K562 (cell line): ENCODE measurements around the gene ISG20.

Experiments
- MXI1 ChIP-seq: IDR thresholded peaks from 2 replicates; pipeline ENCODE4 v1.6.1; 2011; ENCODE audit warnings: low read depth, mild to moderate bottlenecking, improper control_type of control experiment, low read length
- MYC ChIP-seq, 2 experiments: fragments of 250-450 bp in 1 of 2; sonication (Bioruptor Pico) in 1 of 2; IDR thresholded peaks; 2 replicates each; pipeline versions ENCODE4 v1.5.1 to v1.6.1; 2012 to 2021; ENCODE audit warnings: low read depth in 2 of 2, borderline replicate concordance in 1 of 2, improper control_type of control experiment in 1 of 2, low read length in 1 of 2, mild to moderate bottlenecking in 1 of 2, moderate library complexity in 1 of 2
- SP1 ChIP-seq: sonication (generic); formaldehyde crosslinking; IDR thresholded peaks from 2 replicates; pipeline ENCODE4 v1.8.1; 2022; ENCODE audit warnings: mild to moderate bottlenecking, missing genetic modification reagents
- TF ChIP-seq, protein P1 (sequence below): sonication (generic); formaldehyde crosslinking; IDR thresholded peaks from 2 replicates; pipeline ENCODE4 v1.8.1; 2023; ENCODE audit warnings: mild to moderate bottlenecking, missing genetic modification reagents

DNA sequence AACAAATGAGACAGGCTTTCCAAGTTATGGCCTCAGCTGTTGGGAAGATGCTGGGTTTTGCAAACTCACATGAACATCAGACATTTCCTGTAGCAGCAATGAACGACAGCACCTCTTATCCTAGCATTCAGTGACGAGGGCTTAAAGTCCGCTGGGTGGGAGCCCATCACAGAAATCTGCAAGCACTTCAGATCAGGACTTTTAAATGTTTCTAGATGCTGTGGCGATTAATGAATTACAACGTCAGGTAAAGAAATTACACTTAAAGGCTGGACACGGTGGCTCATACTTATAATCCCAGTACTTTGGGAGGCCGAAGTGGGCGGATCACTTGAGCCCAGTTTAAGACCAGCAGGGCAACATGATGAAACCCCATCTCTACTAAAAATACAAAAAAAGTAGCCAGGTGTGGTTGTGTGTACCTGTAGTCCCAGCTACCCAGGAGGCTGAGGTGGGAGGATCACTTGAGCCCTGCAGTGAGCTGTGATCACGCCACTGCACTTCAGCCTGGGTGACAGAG lies 13.8 kb upstream of the ISG20 start:
- no peak for TF ChIP-seq SP1 (CRISPR knock-in tag)
- TF ChIP-seq, protein P1, sequence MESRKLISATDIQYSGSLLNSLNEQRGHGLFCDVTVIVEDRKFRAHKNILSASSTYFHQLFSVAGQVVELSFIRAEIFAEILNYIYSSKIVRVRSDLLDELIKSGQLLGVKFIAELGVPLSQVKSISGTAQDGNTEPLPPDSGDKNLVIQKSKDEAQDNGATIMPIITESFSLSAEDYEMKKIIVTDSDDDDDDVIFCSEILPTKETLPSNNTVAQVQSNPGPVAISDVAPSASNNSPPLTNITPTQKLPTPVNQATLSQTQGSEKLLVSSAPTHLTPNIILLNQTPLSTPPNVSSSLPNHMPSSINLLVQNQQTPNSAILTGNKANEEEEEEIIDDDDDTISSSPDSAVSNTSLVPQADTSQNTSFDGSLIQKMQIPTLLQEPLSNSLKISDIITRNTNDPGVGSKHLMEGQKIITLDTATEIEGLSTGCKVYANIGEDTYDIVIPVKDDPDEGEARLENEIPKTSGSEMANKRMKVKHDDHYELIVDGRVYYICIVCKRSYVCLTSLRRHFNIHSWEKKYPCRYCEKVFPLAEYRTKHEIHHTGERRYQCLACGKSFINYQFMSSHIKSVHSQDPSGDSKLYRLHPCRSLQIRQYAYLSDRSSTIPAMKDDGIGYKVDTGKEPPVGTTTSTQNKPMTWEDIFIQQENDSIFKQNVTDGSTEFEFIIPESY (CRISPR knock-in tag), result no peak
- TF ChIP-seq MXI1, result no peak
- TF ChIP-seq MYC (IDR thresholded peaks at IDR 0.05; ENCODE audit: low read depth, low read length), result no peak
- TF ChIP-seq MYC (CRISPR knock-in tag; IDR thresholded peaks at IDR 0.05; ENCODE audit: borderline replicate concordance, low read depth), result no peak
